ENCODE data around the gene NDEL1. TPM values are rescaled to one million over a fixed set of nuclear protein-coding genes. Genes with fewer than 3 reads are reported as not detected.

The NDEL1 gene
- total RNA-seq, 2 donors from 2014 or later, result 60.8 to 78.9 TPM

GRCh38 chr17:8443756-8444155 is 8.1 kb downstream of the NDEL1 start:
- intact Hi-C loops (cut with DNase I), result no loop called here
- DNase-seq (ENCODE audit: low spot score), result no peak

DNA sequence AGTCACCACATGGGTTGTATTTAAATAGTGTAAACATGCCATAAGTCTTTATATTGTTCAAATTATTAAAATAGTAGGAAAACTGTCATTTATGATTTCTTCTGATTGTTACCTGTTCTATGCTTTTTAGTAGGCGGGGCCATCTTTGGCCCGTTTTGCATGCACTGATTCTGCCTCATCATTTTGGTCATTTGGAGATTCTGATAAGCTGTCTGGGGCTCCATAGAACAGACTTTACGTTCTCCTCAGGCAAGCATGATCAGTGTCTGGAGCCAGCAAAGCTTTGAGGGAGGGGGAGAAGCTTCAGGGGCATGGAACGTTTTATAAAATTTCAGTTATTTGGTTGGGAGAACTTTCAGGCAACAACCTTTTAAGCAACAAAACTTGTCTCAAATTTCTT is 8.8 kb downstream of the NDEL1 start:
- no peak for DNase-seq (ENCODE audit: low spot score)
- intact Hi-C loops (cut with DNase I), result no loop called here

DNA sequence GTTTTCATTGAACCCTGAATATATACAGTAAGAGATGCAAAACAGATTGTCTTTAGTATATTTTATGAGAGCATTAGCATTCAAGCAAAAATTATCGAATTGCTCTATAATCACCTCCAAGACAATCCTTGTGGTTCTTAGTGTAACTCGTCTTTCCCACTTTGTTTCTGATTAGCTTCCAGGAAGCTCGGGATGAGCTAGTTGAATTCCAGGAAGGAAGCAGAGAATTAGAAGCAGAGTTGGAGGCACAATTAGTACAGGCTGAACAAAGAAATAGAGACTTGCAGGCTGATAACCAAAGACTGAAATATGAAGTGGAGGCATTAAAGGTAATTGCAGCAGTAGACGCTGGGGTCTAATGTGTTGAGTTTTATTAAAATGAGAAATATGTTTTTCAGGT is 9.9 kb downstream of the NDEL1 start:
- no peak for DNase-seq (ENCODE audit: low spot score)
- intact Hi-C loops (cut with DNase I), result no loop called here

- DNase-seq (ENCODE audit: low spot score), result no peak
- intact Hi-C loops (cut with DNase I), result no loop called here
Observed at GRCh38 chr17:8447799-8448198, 12.1 kb downstream of the NDEL1 start.

DNA sequence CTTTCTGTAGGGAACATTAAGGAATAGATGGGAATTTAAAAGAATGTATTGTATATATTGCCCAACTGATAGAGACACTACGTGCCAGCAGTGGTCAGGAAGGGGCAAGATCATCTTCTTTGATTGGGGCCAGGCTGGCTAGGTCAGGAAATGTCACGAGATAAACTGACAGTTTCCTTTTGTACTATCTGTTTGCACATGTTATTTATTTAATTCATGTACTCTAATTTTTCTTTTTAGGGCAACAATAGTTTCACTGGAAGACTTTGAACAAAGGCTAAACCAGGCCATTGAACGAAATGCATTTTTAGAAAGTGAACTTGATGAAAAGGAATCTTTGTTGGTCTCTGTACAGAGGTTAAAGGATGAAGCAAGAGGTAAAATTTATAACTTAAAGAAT is 12.6 kb downstream of the NDEL1 start:
- DNase-seq (ENCODE audit: low spot score), result no peak
- intact Hi-C loops (cut with DNase I), result no loop called here

- intact Hi-C loops (cut with DNase I), result no loop called here
- no peak for DNase-seq (ENCODE audit: low spot score)
Observed at GRCh38 chr17:8451933-8452614, 16.4 kb downstream of the NDEL1 start.

- no peak for DNase-seq (ENCODE audit: low spot score)
- intact Hi-C loops (cut with DNase I), result no loop called here
Observed at GRCh38 chr17:8453326-8453725, 17.6 kb downstream of the NDEL1 start.

GRCh38 chr17:8455665-8456209 is 20.1 kb downstream of the NDEL1 start:
- intact Hi-C loops (cut with DNase I), result no loop called here
- no peak for DNase-seq (ENCODE audit: low spot score)

- no peak for DNase-seq (ENCODE audit: low spot score)
- intact Hi-C loops (cut with DNase I), result no loop called here
Observed at GRCh38 chr17:8458128-8458527, 22.4 kb downstream of the NDEL1 start.

DNA sequence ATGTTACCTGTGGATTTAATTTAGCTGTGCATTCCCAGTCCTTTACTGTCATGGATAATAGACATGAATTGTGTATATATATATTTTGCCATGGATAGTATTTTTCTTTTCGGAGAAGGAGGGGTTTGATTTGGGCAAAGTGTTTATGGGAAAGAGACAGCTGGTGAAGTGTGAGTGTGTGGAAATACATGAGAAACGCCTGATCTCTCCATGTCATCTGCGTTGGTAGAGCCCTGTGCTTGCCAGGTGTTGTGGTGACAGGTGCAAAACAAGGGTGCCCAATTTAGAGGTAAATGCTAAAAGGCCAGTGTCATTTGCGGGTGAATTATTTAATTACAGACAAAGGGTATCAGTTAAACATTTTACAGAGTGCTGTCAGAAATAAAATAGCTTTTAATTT is 23.4 kb downstream of the NDEL1 start:
- DNase-seq (ENCODE audit: low spot score), result no peak
- intact Hi-C loops (cut with DNase I), result no loop called here

GRCh38 chr17:8459831-8460230 is 24.1 kb downstream of the NDEL1 start:
- DNase-seq (ENCODE audit: low spot score), result no peak
- intact Hi-C loops (cut with DNase I), result no loop called here

DNA sequence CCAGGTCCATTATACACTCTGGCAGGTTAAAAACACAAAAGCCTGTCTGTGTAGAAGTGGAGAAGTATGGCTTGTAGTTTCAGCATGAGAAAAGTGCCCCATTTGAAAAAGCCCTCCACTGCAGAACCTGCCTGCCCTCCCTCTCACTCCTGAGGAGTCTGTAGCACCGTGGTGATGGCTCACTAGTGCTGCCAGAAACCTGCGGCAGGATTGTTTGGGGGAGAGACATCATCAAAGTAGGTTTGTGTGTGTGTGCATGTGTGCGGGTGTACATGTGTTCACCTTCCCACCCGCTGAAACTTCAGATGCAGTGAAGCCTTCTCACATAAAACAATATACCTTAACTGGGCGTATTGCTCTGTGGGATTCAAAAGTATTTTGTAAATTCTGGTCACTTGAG is 26.9 kb downstream of the NDEL1 start:
- DNase-seq (ENCODE audit: low spot score), result no peak
- intact Hi-C loops (cut with DNase I), result no loop called here

DNA sequence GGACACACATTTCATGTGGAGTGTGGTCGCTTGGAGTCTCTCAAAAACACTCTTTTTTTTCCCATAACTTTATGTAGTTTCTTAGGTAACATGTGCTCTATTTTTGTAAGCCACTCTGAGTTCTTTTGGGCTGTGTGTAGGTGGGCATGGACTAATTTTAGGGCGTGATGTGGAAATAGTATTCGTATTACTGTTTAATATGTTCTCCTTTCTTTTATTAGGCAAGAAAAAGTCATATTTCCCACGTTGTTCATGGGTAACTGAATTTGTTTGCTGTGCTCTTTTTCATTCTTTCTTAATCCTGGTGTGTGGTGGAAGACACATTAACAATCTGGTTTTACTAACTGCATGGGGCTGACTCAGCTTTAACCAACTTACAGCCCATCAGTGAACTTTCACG is 27.4 kb downstream of the NDEL1 start:
- intact Hi-C loops (cut with DNase I), result no loop called here
- no peak for DNase-seq (ENCODE audit: low spot score)

GRCh38 chr17:8464941-8465340 is 29.3 kb downstream of the NDEL1 start:
- intact Hi-C loops (cut with DNase I), result no loop called here
- DNase-seq (ENCODE audit: low spot score), result no peak

GRCh38 chr17:8465356-8465755 is 29.7 kb downstream of the NDEL1 start:
- DNase-seq (ENCODE audit: low spot score), result no peak
- intact Hi-C loops (cut with DNase I), result no loop called here

DNA sequence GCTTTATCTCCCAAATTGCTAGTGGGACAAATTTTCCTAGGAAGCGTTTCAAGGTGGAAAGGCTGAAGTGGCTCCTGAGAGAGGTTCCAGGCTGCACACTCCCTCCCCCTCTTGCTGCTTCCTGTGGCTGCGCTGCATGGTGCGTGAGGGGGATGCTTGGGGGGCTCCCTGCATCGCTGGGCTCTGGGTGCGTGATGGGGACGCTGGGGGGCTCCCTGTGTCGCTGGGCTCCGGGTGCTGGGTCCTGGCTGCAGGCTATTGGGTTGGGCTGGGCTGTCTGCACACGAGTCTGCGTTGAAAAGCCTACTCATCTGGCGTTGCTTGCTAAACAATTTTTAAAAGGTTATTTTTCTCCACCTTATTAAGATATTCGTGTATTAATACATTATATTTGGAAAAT is 30.1 kb downstream of the NDEL1 start:
- intact Hi-C loops (cut with DNase I), result no loop called here
- no peak for DNase-seq (ENCODE audit: low spot score)

DNA sequence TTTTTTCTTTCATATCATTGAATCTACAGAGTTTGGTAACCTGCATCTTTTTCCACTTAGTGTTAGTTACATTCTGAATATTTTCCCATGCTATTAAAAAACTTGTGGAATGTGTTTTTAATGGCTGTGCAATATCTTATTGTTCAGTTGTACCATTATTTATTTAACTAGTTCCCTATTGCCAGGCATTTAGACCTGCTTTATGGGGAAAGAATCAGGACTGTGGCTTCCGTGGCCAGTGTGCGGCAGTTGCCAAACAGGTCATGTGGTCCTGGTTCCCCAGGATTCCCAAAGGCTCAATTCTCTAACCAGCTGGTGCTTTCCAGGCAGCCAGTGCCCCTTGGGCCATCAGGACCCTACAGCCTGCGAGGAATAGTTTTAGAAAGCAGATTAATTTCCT is 30.8 kb downstream of the NDEL1 start:
- no peak for DNase-seq (ENCODE audit: low spot score)
- intact Hi-C loops (cut with DNase I), result no loop called here

DNA sequence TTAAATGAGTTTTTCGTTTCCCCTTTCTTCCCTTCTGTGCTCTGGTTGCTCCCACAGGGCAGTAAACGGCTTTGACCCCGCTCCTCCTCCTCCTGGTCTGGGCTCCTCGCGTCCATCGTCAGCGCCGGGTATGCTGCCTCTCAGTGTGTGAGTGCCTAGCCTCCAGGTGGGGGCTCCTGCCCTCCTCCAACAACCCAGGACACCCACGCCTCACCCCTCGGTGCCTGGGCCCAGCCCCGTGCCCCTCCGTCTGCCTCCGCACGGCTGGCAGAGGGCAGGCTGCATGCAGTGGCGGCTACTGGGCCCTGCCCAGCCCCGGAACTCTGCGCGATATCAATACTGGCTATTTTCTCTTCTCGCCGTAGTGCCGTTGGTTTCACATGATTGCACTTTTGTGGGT is 31.2 kb downstream of the NDEL1 start:
- no peak for DNase-seq (ENCODE audit: low spot score)
- intact Hi-C loops (cut with DNase I), result no loop called here

DNA sequence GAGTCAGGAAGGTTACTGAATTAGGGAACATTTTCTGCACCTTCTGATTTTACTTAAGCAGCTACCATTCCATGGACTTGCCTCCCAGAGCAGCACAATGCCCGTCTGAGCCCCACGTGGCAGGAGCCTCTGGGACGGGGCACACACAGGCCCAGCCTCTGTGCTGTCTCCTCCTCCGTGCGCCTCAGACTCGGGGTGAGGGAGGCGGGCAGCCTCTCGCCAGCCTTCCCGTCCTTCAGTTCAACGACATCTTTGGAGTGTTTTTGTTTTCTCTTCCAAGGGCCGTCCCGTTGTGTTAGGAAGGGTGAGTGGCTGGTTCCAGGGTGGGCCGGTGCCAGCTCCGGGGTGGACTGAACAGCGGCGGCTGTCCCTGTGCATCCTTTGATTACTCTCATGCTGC is 31.8 kb downstream of the NDEL1 start:
- no peak for DNase-seq (ENCODE audit: low spot score)

DNA sequence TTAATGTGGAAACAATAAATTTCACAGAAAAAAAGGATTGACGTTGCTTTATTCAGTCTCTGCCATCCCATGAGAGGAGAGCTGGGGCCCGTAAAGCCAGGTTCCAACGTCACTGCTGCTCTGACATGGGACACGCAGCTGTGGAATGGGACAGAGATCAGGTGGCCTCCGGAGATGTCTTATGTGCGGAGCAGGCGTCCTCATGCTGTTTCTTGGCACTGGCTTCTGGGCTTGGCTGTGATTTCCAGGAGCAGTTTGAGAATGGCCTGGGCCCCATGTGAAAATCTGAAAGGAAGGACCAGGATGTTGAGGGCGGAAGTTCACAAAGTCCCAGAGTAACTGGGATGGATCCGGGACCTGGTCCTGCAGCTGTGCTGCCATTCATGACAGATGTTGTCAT is 32.4 kb downstream of the NDEL1 start:
- no peak for DNase-seq (ENCODE audit: low spot score)
- intact Hi-C loops (cut with DNase I), result no loop called here

More for the DNA sequence above, 31.8 kb downstream of the NDEL1 start:
- intact Hi-C loops (cut with DNase I), result no loop called here

DNA sequence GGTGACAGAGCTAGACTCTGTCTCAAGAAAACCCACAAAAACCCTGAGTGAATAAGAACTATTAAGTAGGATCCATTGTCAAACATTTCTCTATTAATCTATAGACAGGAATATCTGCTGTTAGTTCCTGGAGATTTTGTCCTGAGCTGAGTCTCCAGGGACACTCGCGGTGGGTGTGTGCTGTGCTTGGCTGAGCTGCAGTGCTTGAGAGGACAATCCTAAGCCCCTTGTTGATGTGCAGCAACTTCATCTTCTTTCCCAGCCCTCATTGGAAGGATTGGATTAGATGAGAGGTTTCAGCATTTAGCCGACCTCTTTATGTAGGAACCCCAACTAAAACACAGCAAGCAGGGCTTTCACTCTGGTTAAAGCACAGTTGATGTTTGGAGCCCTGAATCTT is 33.3 kb downstream of the NDEL1 start:
- intact Hi-C loops (cut with DNase I), result no loop called here
- DNase-seq (ENCODE audit: low spot score), result no peak

DNA sequence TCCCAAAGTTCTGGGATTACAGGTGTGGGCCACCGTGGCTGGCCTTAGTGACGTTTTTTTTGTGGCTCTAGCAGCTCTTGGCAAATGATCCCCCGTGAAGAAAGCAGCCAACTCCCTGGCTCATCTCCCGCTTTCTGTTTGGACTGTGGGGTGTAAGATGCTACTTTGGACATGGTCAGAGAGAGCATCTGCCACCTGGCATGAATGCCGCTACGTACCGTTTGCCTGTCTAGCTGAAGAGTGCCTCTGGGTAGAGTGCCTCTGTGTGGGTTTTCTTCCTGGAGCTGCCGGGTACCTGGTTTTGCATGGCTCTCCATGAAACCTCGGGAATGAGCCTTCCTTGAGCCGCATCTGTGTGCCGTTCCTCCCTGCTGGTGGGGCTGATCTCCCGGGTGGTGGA is 34.3 kb downstream of the NDEL1 start:
- intact Hi-C loops (cut with DNase I), result no loop called here
- DNase-seq (ENCODE audit: low spot score), result no peak
